Measurements from ENCODE around the gene SVOPL. TPM values are rescaled to one million over a fixed set of nuclear protein-coding genes. Genes with fewer than 3 reads are reported as not detected.

The SVOPL gene
- total RNA-seq, 1 experiment from 2014 or later: 0.78 TPM

DNA sequence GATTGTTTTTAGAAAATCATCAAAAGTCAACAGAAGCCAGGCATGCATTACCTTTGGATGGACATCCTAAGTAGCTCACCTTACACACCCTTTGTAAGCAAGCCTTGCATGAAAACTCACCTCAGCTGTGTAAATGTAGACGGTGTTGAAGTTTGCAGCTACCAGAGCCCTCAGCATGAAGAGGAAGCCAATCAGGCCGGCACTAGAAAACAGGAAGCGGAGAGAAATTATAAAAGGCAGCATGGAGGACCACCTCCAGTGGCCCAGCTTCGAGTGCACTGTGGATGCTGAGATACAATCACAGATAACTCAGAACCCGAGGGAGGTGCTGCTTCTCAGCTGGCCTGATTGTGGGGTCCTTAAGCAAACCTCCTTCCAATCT lies 75.3 kb downstream of the SVOPL start:
- TF ChIP-seq, protein P1, sequence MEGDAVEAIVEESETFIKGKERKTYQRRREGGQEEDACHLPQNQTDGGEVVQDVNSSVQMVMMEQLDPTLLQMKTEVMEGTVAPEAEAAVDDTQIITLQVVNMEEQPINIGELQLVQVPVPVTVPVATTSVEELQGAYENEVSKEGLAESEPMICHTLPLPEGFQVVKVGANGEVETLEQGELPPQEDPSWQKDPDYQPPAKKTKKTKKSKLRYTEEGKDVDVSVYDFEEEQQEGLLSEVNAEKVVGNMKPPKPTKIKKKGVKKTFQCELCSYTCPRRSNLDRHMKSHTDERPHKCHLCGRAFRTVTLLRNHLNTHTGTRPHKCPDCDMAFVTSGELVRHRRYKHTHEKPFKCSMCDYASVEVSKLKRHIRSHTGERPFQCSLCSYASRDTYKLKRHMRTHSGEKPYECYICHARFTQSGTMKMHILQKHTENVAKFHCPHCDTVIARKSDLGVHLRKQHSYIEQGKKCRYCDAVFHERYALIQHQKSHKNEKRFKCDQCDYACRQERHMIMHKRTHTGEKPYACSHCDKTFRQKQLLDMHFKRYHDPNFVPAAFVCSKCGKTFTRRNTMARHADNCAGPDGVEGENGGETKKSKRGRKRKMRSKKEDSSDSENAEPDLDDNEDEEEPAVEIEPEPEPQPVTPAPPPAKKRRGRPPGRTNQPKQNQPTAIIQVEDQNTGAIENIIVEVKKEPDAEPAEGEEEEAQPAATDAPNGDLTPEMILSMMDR (IDR thresholded peaks at IDR 0.05; ENCODE audit: unreplicated experiment): no peak
- H3K36me3 Mint-ChIP-seq (ENCODE audit: insufficient read depth, unreplicated experiment): no peaks in the 10 kb centered on the region
- no peaks in the 10 kb centered on the region for H3K4me1 Mint-ChIP-seq (ENCODE audit: low read depth, unreplicated experiment)
- H3K4me3 Mint-ChIP-seq (ENCODE audit: low read depth, unreplicated experiment): no peak overlapping the region
- intact Hi-C loops (cut with micrococcal nuclease; ENCODE audit: unreplicated experiment): no loop called here
- no TSS peak for BruUV-seq (replicated peaks)
- H3K27me3 Mint-ChIP-seq (ENCODE audit: unreplicated experiment): no peaks in the 10 kb centered on the region
- no peak overlapping the region for H3K27ac Mint-ChIP-seq (ENCODE audit: unreplicated experiment)
- no peaks in the 10 kb centered on the region for H3K9me3 Mint-ChIP-seq (ENCODE audit: low read depth, unreplicated experiment)
- CTCF ChIA-PET: no interaction called here
- no peak for DNase-seq

DNA sequence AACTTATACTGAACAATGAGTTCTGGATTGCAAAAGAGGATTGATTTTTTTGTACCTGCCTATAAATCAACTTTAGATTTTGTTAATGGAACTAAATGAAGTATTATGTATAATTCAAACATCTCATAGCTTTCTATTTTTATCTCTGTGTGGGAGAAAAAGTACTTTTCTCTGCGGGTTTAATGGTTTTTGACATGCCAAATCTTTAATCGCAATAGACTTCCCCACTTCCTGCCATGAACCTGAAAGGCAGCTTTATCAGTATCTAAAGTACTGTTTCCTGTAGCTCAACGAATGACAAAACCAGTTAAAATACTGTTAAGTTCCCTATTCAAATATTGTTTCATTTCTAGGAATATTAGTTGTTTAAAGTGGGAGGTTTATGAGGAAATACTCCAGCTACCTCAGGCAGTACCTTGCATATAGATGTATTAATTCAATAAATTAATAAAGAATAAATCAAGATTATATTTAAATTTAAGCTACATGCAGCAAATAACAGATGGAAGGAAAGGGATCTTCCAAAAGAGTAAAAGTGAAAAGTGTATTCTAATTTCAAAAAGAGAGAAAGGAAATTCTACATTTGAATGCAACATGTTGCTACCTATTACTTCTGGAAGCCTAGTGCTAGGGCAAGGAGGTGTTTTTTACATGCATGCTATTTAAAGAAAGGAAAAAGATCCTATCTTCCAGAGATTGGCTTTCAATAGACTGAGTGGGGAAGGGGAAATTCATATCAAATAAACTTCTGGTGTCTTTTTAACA lies 75.9 kb downstream of the SVOPL start:
- Mint-ChIP-seq H3K27me3 (ENCODE audit: unreplicated experiment) (no peaks in the 10 kb centered on the region), H3K9me3 (ENCODE audit: low read depth, unreplicated experiment) (no peaks in the 10 kb centered on the region), H3K4me1 (ENCODE audit: low read depth, unreplicated experiment) (no peaks in the 10 kb centered on the region), H3K27ac (ENCODE audit: unreplicated experiment) (no peak overlapping the region), H3K36me3 (ENCODE audit: insufficient read depth, unreplicated experiment) (no peaks in the 10 kb centered on the region), H3K4me3 (ENCODE audit: low read depth, unreplicated experiment) (no peak overlapping the region)
- BruUV-seq (replicated peaks): no TSS peak
- TF ChIP-seq, protein P1 (IDR thresholded peaks at IDR 0.05; ENCODE audit: unreplicated experiment): no peak
- intact Hi-C loops (cut with micrococcal nuclease; ENCODE audit: unreplicated experiment): no loop called here
- CTCF ChIA-PET: no interaction called here
- DNase-seq: no peak

DNA sequence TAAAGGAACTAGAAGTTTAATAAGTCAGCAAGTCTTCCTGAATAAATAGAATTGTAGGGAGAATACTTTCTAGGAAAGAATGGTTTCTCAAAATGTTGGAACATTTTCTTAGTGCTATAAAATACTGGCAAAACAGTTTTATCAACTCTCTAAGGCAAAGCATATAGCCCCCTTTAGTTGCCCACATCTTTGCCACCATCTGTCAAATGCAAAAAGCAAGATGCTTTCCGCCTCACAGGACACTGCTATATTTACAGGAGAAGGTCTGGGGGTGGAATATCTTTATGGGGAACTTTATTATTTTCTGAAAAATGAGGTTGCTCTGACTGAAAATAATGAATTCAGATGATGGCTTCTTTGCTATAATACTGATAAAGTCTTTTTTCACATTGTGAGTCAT lies 78.3 kb downstream of the SVOPL start:
- TF ChIP-seq, protein P1 (IDR thresholded peaks at IDR 0.05; ENCODE audit: unreplicated experiment): no peak
- CTCF ChIA-PET: no interaction called here
- H3K27me3 Mint-ChIP-seq (ENCODE audit: unreplicated experiment): no peaks in the 10 kb centered on the region
- H3K4me1 Mint-ChIP-seq (ENCODE audit: low read depth, unreplicated experiment): peaks cover 8% of the 10 kb centered on the region
- no peak for DNase-seq
- H3K36me3 Mint-ChIP-seq (ENCODE audit: insufficient read depth, unreplicated experiment): no peaks in the 10 kb centered on the region
- intact Hi-C loops (cut with micrococcal nuclease; ENCODE audit: unreplicated experiment): no loop called here
- no peaks in the 10 kb centered on the region for H3K9me3 Mint-ChIP-seq (ENCODE audit: low read depth, unreplicated experiment)
- no peak overlapping the region for H3K27ac Mint-ChIP-seq (ENCODE audit: unreplicated experiment)
- H3K4me3 Mint-ChIP-seq (ENCODE audit: low read depth, unreplicated experiment): no peak overlapping the region
- no TSS peak for BruUV-seq (replicated peaks)

GRCh38 chr7:138618933-138619332 lies 82.2 kb downstream of the SVOPL start:
- CTCF ChIA-PET: interaction anchor here (0.6 kb wide), 1 partner anchor 158 kb away, joined by 3 read pairs; no protein-coding TSS in a partner anchor
- no peaks in the 10 kb centered on the region for H3K36me3 Mint-ChIP-seq (ENCODE audit: insufficient read depth, unreplicated experiment)

More at GRCh38 chr7:138618933-138619332, 82.2 kb downstream of the SVOPL start:
- Mint-ChIP-seq H3K27ac (ENCODE audit: unreplicated experiment) (no peak overlapping the region), H3K9me3 (ENCODE audit: low read depth, unreplicated experiment) (no peaks in the 10 kb centered on the region), H3K4me1 (ENCODE audit: low read depth, unreplicated experiment) (peaks cover 8% of the 10 kb centered on the region), H3K4me3 (ENCODE audit: low read depth, unreplicated experiment) (no peak overlapping the region), H3K27me3 (ENCODE audit: unreplicated experiment) (no peaks in the 10 kb centered on the region)
- no peak for DNase-seq
- no TSS peak for BruUV-seq (replicated peaks)
- TF ChIP-seq, protein P1 (IDR thresholded peaks at IDR 0.05; ENCODE audit: unreplicated experiment): no peak
- intact Hi-C loops (cut with micrococcal nuclease; ENCODE audit: unreplicated experiment): no loop called here

All from Calu3 (cell line).